Mononuclear cell (primary cell): ENCODE data around the gene SCYGR4. TPM values are rescaled to one million over a fixed set of nuclear protein-coding genes. Genes with fewer than 3 reads are reported as not detected.
"Not testable (repeated sequence)": the region's sequence is repeated elsewhere in the genome, so short reads cannot be mapped to it uniquely, and the experiment has no call there.

Experiments used
- H3K27me3 ChIP-seq: 2 replicates; pipeline ENCODE4 v1.6.0; 2011; ENCODE audit warnings: low read length, control low read depth; ENCODE audit not compliant: insufficient read depth
- H3K4me1 ChIP-seq: 2 replicates; pipeline ENCODE4 v1.5.1; 2011; ENCODE audit warnings: mild to moderate bottlenecking, low read length, control low read depth; ENCODE audit not compliant: insufficient read depth
- H3K4me3 ChIP-seq: 2 replicates; pipeline ENCODE4 v1.5.1; 2011; ENCODE audit warnings: mild to moderate bottlenecking, low read length, moderate library complexity
- H3K9me3 ChIP-seq: 2 replicates; pipeline ENCODE4 v1.5.1; 2011; ENCODE audit warnings: low read depth, mild to moderate bottlenecking, control low read depth, low read length
- total RNA-seq: library from RNA; depleted of rRNA; stranded (reverse); fragments of >200 nt; gene quantifications from one replicate; pipeline ENCODE4 v1.2.3, GENCODE V29; 2012

SCYGR4 gene
- total RNA-seq, 1 donor, result not detected

DNA sequence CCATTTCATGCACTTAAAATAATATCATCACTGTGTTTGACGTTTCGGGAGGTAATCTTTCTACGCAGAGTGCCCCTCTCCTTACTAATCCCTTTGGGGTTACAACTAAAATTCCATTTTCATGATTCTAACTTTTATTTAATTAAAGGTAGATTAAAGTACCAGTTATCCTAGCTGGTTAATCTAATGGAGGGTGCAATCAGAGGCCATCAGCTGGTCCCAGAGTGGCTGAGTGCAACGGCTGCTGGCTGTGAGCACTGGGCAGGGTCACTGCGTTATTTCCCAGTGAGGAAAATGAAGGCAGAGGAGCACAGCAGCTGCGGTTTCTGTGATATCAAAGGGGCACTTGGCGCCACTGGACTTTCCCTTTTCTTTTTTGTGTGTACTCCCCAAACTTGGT, 12.1 kb downstream of the SCYGR4 start:
- Histone ChIP-seq H3K9me3 (no peaks in the 10 kb centered on the region), H3K4me1 (no peaks in the 10 kb centered on the region), H3K4me3 (no peak overlapping the region), H3K27me3 (no peaks in the 10 kb centered on the region)

DNA sequence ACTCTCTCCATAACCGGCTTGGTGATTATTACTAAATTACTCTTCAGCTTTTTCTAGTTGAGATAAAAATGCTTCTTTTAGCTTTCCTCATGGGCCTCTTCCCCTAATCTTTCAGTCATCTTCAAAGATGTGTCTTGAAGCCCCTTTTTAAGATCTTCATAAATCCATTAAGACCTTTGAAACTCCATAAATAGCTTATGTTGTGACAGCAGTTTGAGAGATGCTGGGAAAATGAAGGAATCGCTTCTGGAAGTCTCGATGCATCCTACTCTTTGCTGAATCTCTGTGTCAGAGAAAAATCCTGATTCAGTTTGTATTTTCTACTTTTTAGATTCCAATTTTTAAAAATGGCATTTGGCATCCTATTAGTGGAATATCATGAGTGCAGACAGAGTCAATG, 13.0 kb downstream of the SCYGR4 start:
- no peak overlapping the region for H3K4me3 ChIP-seq
- H3K9me3 ChIP-seq, result no peaks in the 10 kb centered on the region
- H3K27me3 ChIP-seq, result no peaks in the 10 kb centered on the region
- no peaks in the 10 kb centered on the region for H3K4me1 ChIP-seq

DNA sequence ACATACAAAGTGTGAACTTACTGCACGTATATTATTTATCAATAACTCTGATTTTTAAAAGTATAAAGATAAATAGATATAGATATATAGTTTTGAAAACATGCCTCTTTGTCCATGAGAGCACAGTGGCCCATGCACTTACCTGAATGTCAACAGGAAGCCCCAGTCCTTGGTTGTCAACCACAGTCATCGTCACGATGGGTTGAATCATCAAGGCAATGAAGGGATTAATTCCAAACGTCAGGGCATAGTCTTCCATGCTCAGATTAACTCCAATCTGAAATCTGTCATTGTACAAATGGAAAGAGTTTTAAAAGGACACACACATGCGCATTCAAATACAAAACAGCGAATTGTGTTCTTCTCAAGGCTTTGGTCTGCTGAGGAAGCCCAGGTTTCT, 15.5 kb downstream of the SCYGR4 start:
- Histone ChIP-seq H3K9me3 (no peaks in the 10 kb centered on the region), H3K4me3 (no peak overlapping the region), H3K27me3 (no peaks in the 10 kb centered on the region), H3K4me1 (no peaks in the 10 kb centered on the region)

DNA sequence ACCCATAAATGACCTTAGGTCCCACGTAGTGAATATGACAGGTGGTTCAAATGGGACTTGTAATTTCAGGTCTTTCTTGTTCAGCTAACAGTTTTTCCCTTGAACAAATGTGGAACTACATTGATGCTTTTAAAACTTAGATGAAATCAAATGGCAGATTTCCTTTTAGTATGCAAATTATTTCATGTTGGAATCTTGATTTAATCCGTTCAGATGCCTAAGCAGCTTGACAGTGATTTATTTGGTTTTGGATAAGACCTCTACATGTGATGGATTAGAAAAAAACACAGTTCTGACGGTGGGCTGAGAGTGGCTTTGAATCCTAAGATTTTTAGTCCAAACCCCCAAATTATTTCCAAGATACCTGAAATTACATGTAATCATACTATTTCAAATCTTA, 16.9 kb downstream of the SCYGR4 start:
- Histone ChIP-seq H3K27me3 (no peaks in the 10 kb centered on the region), H3K4me1 (no peaks in the 10 kb centered on the region), H3K9me3 (no peaks in the 10 kb centered on the region), H3K4me3 (no peak overlapping the region)

DNA sequence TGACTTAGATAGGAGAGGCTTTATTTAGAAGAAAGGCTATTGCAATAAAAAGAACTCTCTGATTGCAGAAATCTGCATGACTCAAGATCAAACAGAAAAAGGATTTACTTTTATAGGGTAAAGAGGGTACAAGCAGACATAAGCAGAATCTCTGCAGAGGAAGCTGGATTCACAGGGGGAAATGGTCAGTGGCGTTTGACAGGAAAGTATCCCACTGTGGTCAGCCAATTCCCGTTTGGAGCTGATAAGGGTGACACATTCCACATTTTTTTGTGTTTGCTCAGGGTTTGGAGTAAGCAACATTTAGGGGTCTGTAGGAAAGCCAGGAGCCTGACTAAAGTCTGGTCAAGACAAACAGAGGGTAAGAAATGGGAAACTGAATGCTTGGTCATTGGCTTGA, 25.4 kb downstream of the SCYGR4 start:
- Histone ChIP-seq H3K27me3 (no peaks in the 10 kb centered on the region), H3K4me1 (no peaks in the 10 kb centered on the region), H3K4me3 (no peak overlapping the region), H3K9me3 (no peaks in the 10 kb centered on the region)

DNA sequence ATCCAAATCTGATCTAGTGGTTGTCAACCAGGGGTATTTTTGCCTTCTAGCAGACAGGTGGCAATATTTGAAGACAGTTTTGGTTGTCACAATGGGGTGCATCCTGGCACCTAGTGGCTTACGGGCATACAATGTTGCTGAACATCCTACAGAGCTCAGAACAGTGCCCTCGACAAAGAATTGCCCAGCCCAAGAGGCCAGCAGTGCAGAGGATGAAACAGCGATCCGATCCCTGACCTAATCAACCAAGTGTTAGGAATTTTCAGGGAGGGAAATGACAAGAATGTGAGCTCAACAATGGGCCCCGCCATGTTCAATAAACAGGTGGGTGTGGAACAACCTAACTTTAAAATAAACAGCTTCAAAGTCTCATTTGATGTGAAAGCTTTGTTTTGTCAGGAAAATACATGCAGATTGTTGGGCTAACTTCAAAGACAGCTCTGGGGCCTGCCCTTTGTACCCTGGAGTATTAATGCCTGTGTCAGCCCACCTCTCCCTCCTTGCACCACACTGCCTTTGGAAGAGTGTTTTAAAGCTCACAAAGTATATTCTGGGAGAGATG, 26.8 kb downstream of the SCYGR4 start:
- no peaks in the 10 kb centered on the region for H3K9me3 ChIP-seq
- no peaks in the 10 kb centered on the region for H3K27me3 ChIP-seq
- H3K4me3 ChIP-seq, result no peak overlapping the region

DNA sequence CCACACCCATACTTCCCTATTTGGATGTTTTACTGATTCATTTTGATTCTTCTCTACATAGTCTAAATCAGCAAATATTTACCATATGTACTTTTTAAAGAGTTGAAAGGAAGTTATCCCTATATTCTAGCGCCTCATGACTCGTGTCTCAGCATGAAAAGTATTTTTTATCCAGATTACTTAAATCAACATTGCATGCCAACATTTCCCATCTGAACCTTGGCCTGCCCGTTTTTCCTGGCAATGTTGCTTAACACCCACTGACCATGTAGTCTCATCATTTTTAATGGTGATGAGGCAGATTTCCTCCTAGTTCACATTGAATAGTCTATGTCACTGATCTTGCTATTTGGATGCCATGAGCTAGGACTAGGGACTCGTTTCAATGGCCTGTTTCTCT, 36.1 kb downstream of the SCYGR4 start:
- Histone ChIP-seq H3K27me3 (no peaks in the 10 kb centered on the region), H3K4me3 (no peak overlapping the region), H3K4me1 (no peaks in the 10 kb centered on the region), H3K9me3 (no peaks in the 10 kb centered on the region)

More for the DNA sequence above, 26.8 kb downstream of the SCYGR4 start:
- H3K4me1 ChIP-seq, result no peaks in the 10 kb centered on the region

DNA sequence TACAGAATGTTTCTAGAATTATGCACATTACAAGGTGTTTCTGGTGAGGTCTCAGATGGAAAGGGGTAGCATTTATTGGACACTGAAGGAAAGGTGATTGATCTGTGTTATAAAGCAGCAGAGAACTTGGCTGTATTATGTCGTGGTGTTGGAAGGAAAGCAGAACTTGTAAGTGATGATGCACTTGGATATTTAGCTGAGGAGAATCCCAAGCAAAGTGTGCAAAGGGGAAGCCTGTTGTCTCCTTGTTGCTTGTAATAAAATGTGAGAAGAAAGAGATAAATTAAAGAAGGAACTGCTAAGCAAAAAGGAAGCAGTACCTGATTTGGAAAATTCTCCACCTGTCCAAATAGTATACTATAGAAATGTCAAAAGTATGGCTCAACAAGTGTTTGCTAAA, 37.1 kb downstream of the SCYGR4 start:
- Histone ChIP-seq H3K27me3 (no peaks in the 10 kb centered on the region), H3K4me1 (no peaks in the 10 kb centered on the region), H3K9me3 (no peaks in the 10 kb centered on the region), H3K4me3 (no peak overlapping the region)

DNA sequence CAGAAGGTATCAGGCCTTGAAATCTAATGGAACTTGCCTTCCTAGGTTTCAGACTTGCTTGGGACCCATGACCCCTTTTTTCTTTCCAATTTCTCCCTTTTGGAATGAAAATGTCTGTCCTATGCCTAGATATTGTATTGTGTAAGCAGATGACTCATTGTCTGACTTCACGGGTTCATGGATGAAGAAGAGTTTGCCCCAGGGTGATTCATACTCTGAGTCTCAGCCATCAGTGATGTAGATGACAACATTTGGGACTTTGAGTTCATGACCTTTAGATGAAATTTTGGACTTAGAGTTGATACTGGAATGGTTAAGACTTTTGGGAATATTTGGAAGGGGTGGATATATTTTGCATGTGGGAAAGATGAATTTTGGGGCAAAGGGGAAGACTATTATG, 38.2 kb downstream of the SCYGR4 start:
- Histone ChIP-seq H3K4me3 (no peak overlapping the region), H3K4me1 (no peaks in the 10 kb centered on the region), H3K9me3 (no peaks in the 10 kb centered on the region), H3K27me3 (no peaks in the 10 kb centered on the region)

DNA sequence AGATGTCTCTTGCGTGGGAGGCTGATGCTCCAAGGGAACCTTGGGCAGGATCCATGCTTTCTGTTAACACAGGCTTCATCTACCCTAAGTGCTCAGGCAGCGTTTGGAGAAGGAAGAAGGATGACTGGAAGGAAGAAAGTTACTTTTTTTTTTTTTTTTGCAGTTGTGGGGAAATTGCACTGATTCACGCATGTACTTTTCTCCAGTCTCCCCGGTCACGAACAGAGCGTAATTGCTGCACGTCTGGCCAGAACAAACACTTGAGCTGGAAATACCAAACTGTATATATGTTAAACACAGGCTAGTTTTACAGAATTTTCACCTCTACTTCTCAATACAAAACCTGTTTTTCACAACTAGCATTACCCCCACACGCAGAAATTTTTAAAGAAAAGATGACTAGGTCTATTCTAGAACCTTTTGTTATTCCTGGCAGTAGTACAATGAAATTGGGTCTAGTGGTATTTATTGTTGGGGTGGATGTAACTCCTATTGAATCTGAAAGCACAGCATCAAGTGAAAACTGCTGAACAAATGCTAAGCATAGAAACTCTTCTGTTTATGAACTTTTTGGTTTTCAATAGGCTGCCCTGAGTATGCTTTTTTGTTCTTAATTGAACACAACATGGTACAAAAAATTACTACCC, 40.0 kb downstream of the SCYGR4 start:
- Histone ChIP-seq H3K4me1 (no peaks in the 10 kb centered on the region), H3K4me3 (no peak overlapping the region)

DNA sequence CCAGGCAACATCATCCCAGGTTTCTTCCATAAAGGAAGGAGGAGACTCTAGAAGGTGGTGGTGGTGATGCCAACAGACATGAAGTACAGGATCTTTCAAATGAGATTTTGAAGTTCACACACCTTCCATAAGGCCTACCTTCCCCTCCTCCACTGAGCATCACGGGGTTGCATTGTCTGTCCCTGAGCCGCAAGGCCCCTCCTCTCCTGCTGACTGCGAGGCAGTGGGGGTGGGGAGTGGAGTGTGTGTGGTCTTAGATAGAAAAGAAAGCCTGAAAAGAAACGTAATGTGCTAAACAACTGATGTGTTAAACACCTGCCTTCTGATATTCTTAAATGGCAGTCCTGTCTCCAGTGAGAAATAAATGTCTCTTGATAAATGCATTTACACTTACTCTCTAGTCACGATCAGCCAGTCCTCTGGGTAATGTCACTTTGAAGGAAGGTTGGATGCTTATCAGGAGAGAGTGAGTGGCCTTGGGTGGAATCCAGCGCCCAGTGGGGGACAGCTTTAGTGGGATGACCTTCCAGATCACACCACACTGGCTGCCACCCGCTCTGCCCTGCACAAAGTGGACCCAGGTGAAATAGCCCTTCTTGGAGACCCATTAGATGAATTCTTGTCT, 43.8 kb downstream of the SCYGR4 start:
- Histone ChIP-seq H3K9me3 (no peaks in the 10 kb centered on the region), H3K27me3 (no peaks in the 10 kb centered on the region), H3K4me3 (no peak overlapping the region), H3K4me1 (no peaks in the 10 kb centered on the region)

More for the DNA sequence above, 40.0 kb downstream of the SCYGR4 start:
- Histone ChIP-seq H3K9me3 (no peaks in the 10 kb centered on the region), H3K27me3 (no peaks in the 10 kb centered on the region)

DNA sequence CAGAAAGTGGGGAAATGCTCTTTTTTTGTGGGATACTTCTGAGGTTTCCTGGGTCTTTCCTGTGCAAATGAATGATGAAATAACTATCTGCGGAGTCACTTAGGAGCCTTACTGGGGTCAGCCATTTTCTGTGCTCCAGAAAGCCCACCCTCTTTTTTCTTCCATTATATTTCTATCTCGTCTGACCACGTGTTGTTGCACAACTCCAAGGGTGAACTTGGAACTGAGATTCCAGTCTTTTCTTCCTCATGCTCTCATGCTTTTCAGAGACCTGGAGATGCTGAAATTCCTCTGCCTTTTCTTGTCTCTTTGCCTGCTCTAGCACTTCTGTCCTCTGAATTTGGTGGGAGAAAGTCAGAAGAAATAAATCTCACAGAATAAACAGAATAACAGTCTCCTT, 44.5 kb downstream of the SCYGR4 start:
- Histone ChIP-seq H3K4me3 (no peak overlapping the region), H3K4me1 (no peaks in the 10 kb centered on the region), H3K9me3 (no peaks in the 10 kb centered on the region), H3K27me3 (no peaks in the 10 kb centered on the region)

DNA sequence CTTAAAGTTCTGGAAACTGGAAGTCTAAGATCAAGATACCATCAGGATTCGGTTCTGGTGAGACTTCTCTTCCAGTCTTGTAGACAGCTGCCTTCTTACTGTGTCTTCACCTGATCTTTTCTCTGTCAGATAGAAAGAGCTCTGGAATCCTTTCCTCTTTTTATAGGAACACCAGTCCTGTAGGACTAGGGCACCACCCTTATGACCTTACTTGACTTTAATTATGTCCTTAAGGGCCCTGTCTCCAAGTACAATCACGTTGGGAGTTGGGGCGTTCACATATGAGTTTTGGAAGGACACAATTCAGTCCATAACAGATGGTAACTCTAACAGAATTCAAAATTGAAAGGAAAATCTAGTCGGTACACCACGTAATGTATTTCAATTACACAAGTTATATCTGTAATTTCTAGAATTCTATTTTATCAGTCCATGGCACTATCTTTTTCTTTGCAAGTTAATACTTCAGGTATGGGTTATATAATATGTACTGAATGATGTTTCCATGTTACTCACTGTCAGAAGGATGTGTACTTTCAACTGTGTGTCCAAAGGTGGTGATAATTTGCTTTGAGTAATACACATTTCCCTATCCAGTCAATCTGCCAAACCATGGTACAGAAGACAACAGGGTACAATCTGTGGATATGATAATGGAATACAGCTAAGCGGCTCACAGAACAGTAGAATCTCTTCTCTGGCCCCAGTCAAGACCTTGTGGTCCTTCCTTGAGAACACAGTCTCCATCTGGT, 48.1 kb downstream of the SCYGR4 start:
- Histone ChIP-seq H3K27me3 (no peaks in the 10 kb centered on the region), H3K4me3 (no peak overlapping the region), H3K9me3 (no peaks in the 10 kb centered on the region)

DNA sequence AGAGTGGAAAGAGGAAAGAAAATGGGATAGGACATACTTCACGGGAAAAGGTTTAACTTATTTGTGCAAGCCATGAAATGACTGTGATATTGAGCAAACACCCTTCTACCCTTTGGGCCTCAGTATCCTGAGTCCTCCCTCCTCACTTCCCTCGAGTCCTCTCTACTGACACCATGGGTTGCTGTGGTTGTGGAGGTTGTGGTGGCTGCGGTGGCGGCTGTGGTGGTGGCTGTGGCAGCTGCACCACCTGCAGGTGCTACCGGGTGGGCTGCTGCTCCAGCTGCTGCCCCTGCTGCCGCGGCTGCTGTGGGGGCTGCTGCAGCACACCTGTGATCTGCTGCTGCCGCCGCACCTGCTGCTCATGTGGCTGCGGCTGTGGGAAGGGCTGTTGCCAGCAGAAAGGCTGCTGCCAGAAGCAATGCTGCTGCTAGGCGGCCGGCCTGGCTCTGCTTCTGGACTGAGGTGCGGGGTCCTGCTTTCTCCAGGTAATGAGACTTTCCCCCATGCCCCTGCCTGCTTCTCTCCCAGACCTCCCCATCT, 49.4 kb downstream of the SCYGR4 start, which contains the start of gene SCYGR5:
Gene SCYGR5 (plus strand): TSS at position 174 of the 540 bp plus-strand sequence. CDS start 0 bp downstream, at position 174.
- not testable (repeated sequence) for H3K9me3 ChIP-seq, H3K4me1 ChIP-seq, H3K27me3 ChIP-seq, H3K4me3 ChIP-seq

More for the DNA sequence above, 48.1 kb downstream of the SCYGR4 start:
- no peaks in the 10 kb centered on the region for H3K4me1 ChIP-seq
